ENCODE data around the gene CALU.

CALU gene

GRCh38 chr7:128752251-128752650 lies 13.1 kb downstream of the CALU start:
- DNase-seq, result no peak

GRCh38 chr7:128755075-128755818 lies 16.1 kb downstream of the CALU start:
- no peak for DNase-seq

- no peak for DNase-seq
Observed at GRCh38 chr7:128755819-128756476, 16.8 kb downstream of the CALU start.

DNA sequence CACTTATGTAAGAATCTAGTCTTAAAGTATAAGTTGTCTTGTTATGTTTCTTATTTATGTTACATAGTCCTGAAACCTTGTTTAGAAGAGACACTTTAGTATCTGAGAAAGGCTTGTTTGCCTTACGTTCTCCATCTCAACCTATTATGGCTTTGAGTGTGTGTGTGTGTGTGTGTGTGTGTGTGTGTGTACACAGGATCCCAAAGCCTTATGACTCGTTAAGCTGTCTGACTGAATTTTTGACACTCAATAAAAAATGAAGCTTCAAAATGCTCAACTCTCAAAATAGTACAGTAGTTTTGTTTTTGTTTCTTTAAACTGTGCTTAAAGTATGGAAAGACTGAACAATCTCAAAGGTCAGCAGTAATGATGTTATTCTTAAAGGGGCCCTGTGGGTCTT lies 18.0 kb downstream of the CALU start:
- no peak for DNase-seq

DNA sequence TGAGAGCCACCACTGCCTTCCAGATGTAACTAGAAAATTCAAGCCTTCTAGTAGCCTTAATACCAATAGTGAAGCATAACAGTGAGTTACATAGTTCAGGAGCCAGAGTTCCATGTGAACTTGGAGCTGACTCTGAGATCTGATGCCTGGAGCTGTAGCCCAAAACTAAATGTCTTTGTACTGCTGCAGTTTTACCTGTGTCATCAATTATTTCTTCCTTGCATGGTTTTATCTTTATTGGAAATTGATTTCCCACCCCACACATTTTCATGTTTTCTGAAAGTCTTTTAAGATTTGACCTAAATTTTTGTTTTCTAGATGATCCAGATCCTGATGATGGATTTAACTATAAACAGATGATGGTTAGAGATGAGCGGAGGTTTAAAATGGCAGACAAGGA lies 19.4 kb downstream of the CALU start:
- no peak for DNase-seq

- no peak for DNase-seq
Observed at GRCh38 chr7:128759242-128759641, 20.1 kb downstream of the CALU start.

GRCh38 chr7:128763541-128763940 lies 24.4 kb downstream of the CALU start:
- DNase-seq, result no peak

GRCh38 chr7:128767475-128768110 lies 28.4 kb downstream of the CALU start:
- DNase-seq, result no peak

DNA sequence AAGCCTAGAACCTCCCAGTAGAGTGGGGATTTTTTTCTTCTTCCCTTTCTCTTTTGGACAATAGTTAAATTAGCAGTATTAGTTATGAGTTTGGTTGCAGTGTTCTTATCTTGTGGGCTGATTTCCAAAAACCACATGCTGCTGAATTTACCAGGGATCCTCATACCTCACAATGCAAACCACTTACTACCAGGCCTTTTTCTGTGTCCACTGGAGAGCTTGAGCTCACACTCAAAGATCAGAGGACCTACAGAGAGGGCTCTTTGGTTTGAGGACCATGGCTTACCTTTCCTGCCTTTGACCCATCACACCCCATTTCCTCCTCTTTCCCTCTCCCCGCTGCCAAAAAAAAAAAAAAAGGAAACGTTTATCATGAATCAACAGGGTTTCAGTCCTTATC lies 31.1 kb downstream of the CALU start:
- DNase-seq, result no peak

GRCh38 chr7:128773604-128774003 lies 34.4 kb downstream of the CALU start:
- DNase-seq, result no peak

DNA sequence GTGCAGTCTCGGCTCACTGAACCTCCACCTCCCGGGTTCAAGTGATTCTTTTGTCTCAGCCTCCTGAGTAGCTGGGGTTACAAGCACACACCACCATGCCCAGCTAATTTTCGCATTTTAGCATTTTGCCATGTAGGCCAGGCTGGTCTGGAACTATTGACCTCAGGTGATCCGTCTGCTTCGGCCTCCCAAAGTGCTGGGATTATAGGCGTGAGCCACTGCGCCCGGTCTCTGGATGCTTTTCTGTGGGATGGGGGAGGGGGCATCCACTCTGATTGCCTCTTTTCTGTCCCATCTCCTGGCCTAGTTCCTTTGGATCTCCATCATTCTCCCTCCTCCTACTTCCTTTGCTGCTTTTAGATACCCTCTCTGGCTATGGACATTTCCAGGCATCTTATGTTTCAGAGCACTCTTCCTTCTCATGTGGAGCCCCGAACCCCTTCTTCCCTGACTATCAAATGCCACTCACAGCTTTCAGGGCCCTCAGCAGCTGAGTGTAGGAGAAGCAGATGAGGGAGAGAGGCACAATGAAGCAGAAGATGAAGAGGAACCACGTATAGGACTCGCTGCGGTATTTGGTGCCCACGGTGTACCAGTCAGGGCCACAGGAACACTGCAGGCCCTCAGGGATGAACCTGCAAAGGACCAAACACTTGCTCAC lies 35.0 kb downstream of the CALU start:
- DNase-seq, result no peak

DNA sequence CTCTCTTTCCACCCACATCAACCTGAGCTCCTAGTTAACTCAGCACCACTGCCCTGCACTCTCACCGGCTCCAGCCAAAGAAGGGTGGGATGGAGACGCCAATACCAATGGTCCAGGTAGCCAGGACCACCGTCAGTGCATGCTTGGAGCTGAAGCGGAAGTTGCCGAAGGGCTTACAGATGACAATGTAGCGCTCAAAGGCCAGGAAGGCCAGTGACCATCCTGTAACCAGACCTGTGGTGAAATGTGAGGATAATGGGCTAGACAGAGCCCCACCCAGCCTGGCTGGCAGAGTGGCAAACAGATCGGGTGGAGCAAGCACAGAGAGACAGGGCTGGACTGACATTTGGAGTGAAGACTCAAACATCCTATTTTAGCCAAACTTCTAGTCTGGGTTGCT lies 35.8 kb downstream of the CALU start:
- no peak for DNase-seq

DNA sequence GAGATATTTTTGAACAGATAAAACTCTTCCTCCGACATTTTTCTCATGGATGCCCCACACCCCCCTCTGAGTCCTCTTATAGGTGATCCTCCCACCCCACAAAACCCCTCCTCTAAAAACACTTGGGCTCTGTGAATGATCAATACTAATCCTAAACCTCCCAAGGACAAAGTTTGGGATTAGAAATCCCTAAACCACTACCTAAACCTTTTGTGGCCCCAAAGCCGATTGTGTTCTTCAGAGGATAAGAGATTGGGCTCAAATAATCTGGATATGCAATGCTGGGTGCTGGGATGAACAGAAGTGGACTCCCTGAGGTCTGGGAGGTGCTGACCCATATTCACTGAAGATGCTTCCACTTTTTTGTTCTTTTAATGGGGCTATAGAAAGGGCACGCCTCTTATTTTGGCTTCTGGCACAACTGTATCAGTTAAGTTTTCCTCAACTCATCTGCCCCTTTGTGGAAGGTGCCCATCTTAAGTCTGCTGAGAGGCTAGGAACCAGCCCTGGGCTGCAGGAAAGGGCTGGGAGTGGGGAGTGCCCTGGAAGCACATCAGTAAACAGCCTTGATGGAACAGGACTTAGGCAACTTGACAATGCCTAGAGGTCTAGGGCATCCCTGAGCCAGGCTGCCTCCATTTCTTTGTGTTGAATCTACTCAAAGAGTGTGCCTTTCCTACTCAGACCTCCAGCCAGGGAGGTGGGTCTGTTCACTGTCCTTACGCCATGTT lies 36.8 kb downstream of the CALU start, which contains the start of gene OPN1SW:
OPN1SW (minus strand) TSS at position 51 of the 731 bp plus-strand sequence; CDS start at position 38, 13 bp downstream.
- no peak for DNase-seq

- DNase-seq, result no peak
Observed at GRCh38 chr7:128777156-128778123, 38.3 kb downstream of the CALU start.

GRCh38 chr7:128778946-128779345 lies 39.8 kb downstream of the CALU start:
- DNase-seq, result no peak

DNA sequence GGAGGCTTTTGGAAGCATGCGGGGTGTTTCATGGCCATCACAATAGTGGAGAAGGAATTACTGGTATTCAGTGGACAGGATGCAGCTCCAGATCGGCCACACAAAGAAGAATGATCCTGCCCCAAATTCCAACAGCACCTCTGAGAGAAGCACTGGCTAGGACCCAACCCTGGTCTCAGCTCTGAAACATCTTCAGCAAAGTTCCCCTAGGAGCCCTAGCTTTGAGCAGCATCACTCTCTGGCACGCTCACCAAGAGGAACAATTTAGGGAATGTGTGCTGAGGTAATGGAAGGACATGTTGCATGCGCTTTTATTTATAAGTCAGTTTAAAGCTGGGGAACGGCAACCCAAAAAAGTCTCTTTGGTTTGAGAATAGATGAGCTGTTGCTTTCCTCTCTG lies 42.0 kb downstream of the CALU start:
- DNase-seq, result no peak

DNA sequence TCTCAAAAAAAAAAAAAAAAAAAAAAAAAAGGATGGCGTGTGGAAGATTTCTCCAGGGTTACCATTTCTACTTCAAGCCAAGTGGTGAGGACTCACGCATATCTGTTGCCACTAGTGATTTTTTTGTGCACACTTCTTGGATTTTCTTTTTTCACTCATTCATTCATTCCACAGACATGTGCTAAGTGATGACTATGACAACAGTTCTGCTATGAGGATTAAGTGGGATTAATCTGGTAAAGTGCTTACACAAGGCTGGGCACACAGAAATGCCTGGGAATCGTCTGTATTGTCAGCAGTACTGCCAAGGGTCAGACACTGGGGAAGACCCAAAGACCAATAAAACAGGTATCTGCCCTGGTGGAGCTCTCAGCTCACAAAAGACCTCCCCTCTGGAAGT lies 42.7 kb downstream of the CALU start:
- DNase-seq, result no peak

DNA sequence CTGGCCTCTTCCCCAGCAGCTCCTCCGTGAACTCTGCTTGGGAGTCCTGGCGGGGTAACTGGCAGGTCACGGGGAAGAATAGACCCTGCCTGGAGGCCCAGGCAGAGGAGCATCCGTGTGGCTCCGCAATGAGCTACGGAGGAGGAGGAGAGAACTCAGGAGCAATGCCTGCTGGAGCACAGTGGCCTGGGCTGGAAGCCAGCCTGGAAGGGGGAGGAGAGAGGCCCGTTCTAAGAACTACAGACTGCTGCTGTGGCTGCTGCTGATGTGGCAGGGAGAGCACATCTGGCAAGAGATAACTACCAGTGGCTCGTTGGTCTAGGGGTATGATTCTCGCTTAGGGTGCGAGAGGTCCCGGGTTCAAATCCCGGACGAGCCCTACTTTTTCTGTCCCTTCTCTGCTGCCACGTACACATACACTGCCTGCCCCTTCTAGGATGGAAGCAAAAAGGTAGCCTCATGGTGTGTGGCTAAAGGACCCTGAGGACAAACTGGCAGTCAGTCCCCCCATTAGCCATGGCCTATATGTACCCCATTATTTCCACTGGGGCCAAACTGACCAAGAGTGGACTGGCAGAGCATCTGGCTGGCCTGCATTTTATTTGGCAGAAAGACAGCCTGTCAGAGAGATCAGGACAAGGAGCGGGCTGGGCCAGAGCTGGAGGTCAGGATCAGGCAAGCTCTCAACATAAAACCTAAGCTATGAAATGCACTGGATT lies 44.1 kb downstream of the CALU start:
- DNase-seq, result no peak

- no peak for DNase-seq
Observed at GRCh38 chr7:128785738-128786137, 46.6 kb downstream of the CALU start.

- DNase-seq, result no peak
Observed at GRCh38 chr7:128788446-128789412, 49.6 kb downstream of the CALU start.
